T-helper 1 cell treated with Interleukin-12 subunit alpha and Interleukin-12 subunit beta and Interleukin-4 antibody, amounts not matched to agents 30 ng/mL and 1 ng/mL, for 36 hours (primary cell): ENCODE results near the gene MDM1. TPM values are rescaled to one million over a fixed set of nuclear protein-coding genes. Genes with fewer than 3 reads are reported as not detected.

Source experiments
- intact Hi-C: fragments of 100-400 bp; cut with micrococcal nuclease; formaldehyde crosslinking; loops from one replicate; pipeline ENCODE4 v1.15.1; 2024
- total RNA-seq: library from RNA; stranded (reverse); gene quantifications from 2 replicates; pipeline ENCODE4 v1.2.3, GENCODE V29; 2022

Gene MDM1
- total RNA-seq, 1 donor from 2014 or later = 30.6 TPM

DNA sequence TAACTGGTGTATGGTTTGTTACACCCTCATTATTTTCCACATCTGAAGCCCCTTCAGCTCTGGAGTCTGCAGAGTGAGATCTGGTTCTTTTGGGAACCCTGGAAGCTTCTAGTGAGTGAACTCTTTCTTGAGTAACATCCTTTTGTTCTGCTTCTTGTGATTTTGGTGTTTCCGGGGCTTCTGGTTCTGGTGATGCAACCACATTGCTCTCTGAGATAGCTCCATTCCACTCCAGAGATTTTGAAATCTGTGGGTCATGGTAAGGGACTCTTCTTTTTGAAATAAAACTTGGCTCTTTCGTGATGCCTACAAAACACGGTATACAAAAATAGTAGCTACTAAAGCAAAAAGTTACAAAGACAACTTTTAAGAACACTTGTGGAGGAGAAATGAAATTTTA lies 5.4 kb downstream of the MDM1 start:
- intact Hi-C loops = no loop called here

DNA sequence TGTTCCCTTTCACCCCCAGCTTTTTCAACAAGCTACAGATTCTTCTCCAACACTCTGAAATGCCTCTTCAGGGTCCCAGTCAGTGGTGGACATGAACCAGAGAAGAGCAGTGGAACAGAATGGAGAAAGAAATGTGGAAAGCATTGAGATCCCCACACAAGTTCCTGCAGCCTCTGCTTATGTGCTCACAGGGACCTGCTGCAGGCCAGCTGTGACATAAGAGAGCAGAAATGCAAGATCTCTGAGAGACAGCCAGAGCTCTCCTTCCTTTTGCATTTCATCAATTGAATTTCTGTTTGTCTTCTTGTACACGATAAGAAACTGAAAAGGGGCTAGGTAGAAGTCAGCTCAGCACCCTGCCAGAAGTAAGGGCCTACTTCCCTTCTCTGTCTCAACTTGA lies 6.2 kb downstream of the MDM1 start:
- intact Hi-C loops = no loop called here

DNA sequence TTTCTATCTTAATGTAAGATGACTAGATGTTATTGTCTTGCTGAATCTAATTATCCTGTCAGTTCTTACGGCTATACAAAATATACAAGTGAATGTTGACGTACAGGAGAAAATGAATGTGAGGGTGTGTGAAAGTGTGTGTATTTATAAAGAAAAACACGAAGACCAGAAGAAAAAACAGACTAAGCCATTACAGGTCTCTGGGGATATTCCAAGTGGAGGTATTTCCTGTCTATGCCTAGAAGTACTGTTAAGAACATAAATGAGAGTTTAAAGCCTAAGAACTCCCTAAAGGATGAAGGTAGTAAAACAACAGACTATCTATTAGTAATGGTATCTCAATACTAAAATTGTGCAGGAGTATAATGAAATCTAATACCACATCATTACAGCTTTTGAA lies 7.6 kb downstream of the MDM1 start:
- intact Hi-C loops = no loop called here

DNA sequence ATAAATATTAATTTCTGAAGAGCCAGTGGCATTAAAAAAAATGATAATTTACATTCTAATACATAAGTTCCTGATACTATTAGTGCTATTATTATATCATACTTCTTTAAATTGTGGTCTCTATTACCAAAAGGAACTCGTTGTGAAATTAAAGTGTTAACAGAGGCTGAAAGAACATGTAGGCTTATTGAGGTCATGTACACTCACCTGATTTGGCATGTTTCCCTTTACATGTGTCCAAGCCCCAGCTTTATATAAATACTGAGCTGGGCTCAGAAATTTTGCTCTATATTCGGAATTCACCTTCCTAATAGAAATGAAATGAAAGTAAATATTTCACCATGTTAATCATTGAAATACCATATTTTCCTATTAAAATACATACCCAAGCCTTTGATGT lies 11.0 kb downstream of the MDM1 start:
- intact Hi-C loops = no loop called here

DNA sequence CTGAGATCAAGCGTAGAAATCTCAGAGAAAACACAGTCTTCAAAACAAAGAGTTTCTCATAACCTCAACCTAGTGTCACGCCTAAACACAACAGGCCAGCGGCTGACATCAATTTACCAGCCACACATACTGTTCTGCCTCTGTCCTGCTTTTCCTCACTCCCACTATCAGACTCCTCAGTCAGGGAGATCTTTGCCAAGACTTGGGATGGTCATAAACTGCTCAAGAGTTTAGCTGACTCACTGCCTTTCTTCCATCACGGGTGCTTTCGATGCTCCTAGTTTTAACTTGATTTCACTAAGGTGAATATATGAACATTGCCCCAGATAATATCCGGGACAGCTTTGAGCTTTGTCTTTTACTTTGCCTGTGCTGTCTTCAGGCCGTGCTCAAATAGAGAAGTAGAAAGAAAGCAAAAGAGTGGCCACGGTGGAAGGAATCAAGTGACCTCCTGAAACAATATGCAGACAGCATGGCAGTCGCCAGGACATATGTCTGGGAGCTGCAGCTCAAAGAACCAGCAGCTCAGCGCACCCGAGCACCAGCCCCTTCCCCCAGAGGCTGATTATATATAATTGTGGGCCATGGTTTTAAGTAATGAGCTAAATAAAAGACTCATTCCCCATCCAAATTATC lies 12.1 kb downstream of the MDM1 start:
- intact Hi-C loops = no loop called here

DNA sequence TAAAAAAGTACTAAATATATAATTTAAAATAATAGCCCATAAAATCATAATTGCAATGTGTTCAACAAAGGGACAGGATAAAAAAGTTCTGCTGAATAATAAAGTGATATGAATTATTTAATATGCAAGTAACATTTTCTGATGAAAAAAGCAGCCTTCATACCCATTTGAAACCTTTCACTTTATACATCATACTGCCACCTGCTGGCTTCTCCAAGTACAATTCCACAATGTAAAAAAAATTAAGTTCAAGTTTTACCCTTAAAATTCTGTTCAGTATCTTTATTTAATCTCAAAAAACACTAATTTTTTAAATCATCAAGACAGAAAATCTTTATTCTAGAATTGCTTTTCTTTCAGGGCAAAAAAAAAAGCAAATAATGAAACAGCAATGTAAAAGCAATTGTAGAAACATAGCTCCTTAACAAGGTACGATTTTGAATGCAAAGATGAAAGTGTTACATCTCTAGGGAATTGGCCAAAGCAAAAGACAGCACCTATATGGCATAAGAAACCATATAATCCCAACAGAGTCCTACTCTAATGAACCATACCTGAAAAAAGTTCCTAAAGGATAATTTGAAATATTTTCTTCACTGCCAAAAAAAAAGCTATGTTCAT lies 15.0 kb downstream of the MDM1 start:
- intact Hi-C loops = loop anchor here (1.0 to 2.0 kb wide), 9 partner anchors 27 to 962 kb away; no protein-coding TSS in a partner anchor

DNA sequence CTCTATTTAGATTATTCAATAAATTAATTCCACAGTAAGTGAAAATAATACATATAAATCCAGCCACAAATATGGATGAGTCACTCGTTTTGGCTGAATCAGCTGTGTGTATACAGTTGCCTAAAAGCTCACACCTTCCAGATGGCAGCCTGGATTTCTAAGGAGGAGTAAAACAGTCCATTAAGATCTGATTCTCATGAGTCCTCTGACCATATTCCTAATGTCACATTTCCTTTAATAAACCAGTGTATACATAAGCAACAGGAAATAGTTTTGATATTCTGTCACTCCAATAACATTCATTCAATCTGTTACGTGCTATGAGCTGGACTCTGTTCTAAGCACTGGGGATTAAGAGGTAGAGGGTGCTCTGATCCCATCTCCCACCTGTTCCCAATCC lies 21.8 kb downstream of the MDM1 start:
- intact Hi-C loops = no loop called here

DNA sequence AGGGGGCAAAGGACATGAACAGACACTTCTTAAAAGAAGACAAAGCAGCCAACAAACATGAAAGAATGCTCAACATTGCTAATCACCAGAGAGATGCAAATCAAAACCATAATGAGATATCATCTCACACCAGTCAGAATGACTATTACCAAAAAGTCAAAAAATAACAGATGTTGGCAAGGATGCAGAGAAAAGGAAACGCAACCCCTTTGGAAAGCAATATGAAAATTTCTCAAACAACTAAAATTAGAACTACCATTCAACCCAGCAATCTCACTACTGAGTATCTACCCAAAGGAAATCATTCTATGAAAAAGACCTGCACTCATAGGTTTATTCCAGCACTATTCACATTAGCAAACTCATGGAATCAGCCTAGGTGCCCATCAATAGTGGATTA lies 25.6 kb downstream of the MDM1 start:
- intact Hi-C loops = loop anchor here (2.0 kb wide), 1 partner anchor 16 kb away; no protein-coding TSS in a partner anchor

DNA sequence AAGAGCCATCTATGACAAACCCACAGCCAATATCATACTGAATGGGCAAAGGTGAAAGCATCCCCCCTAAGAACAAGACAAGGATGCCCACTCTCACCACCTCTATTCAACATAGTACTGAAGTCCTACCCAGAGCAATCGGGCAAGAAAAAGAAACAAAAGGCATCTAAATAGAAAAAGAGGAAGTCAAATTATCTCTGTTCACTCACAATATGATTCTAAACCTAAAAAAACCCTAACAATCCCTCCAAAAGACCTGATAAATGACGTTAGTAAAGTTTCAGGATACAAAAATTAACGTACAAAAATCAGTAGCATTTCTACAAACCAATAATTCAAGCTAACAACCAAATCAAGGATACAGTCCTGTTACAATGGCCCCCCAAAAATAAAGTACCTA lies 26.9 kb downstream of the MDM1 start:
- intact Hi-C loops = no loop called here

DNA sequence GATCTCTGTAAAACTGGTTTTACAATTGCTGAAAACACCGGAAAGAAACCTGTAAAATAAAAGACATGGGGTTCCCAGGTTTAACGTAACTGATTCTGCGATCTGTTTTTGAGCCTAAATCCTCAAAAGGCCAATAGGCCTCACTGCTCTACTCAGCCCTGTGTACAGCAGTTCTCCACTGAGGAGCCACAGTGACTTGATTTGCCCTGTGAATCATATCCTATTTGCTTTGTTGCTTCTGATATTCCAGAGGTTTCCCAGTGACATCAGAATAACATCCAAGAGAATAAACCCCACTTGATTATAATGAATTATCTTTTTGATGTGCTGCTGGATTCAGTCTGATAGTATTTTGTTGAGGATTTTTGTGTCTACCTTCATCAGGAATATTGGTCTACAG lies 27.5 kb downstream of the MDM1 start:
- intact Hi-C loops = no loop called here

DNA sequence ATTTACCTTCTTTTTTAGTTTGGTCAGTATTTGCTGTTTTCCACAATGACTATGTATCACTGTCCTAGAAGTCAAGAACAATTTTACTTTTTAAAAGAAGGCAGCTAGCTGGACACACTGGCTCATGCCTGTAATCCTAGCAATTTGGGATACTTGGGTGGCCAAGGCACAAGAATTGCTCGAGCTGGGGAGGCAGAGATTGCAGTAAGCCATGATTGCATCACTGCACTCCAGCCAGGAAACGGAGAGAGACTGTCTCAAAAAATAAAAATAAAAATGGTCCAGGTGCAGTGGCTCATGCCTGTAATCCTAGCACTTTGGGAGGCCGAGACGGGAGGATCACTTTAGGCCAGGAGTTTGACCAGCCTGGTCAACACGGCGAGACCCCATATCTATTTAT lies 28.3 kb downstream of the MDM1 start:
- intact Hi-C loops = no loop called here

DNA sequence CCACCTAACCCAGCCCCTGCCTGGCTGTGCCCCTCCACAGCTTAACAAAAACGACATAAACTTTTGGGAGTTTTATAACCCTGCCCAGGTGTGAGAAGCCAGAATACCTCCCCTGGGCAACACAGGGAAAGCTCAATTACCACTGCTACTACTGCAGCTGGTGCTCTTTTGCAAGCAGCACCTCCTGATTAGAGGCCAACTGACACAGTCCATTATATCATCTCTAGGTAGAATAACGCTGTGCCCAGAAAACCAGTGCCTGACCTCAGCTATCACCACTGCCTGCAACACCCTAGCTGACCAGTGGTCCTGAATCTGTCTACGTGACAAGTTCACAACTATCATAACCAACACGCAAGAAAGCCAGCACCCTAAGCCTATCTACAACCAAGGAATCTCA lies 34.2 kb downstream of the MDM1 start:
- intact Hi-C loops = no loop called here

DNA sequence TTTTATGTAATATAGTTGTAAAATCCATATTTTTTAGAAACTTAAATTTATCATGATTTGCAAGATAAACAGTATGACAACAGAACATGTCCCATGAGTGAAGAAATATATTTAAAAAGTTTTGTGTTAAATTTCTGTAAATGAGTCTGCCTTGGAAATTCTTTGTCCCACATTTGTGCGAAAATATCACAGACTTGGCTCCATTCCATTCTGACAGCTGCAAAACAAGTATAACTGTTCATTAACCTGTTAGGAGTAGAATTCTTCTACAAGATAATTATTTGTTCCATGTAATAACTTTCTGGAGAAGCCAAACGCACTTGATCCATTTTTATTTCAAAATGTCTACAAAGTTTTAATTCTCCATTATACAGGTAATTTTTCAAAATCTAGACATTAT lies 37.9 kb downstream of the MDM1 start:
- intact Hi-C loops = loop anchor here (5.0 kb wide), 1 partner anchor 203 kb away; no protein-coding TSS in a partner anchor

DNA sequence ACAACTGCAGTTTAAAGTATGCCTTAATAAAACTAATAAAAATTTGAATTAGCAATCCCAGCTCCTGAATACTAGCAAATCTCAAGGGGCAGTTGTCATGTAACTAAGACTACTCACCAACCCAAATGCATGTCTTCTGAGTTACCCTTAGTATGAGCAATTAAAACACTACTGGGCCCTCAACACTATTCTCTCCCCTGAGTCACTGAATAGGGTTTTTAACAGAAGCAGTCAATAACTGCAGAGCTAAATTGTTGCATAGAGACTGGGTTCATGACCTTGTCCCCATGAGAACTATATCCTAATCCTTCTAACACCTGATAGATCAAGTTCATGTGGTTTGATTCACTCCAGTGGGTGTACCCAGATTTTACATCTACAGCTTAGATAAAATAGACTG lies 38.8 kb downstream of the MDM1 start:
- intact Hi-C loops = loop anchor here (5.0 kb wide), 1 partner anchor 204 kb away; no protein-coding TSS in a partner anchor

DNA sequence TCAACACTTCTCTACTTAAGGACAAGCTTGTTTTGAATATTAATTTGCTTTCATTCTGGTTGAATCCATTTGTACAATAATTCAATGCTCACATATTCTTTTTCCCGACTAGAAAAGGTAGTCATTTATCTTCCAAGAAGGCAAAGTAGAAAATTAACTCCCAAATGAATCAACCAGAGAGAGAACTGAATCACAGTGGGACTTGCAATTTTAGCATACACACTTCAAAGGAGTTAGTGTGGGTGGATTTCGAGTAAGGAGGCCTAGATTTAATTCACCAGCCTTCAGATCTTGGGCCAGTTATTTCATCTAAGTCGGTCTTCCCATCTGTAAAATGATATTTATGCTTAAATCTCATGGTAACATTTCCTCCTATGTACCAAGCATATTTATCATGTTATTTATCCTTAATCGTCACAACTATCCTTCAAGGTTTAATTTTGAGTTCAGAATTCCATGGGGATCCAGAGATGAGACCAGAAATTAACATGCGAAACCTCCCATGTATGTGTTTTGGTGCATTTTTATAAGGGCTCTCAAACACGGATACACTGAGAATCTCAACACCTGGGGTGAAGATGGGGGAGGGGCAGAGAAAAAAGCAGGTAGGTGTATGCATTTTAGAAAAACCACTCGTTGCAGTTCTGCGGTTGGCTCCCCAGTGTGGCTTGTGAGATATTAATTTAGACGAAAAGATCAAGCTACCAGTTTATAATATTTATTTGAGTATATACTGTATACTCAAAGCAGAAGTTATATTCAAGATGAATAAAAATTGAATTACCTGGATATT lies 39.8 kb downstream of the MDM1 start:
- intact Hi-C loops = loop anchor here (5.0 kb wide), 1 partner anchor 205 kb away; no protein-coding TSS in a partner anchor

DNA sequence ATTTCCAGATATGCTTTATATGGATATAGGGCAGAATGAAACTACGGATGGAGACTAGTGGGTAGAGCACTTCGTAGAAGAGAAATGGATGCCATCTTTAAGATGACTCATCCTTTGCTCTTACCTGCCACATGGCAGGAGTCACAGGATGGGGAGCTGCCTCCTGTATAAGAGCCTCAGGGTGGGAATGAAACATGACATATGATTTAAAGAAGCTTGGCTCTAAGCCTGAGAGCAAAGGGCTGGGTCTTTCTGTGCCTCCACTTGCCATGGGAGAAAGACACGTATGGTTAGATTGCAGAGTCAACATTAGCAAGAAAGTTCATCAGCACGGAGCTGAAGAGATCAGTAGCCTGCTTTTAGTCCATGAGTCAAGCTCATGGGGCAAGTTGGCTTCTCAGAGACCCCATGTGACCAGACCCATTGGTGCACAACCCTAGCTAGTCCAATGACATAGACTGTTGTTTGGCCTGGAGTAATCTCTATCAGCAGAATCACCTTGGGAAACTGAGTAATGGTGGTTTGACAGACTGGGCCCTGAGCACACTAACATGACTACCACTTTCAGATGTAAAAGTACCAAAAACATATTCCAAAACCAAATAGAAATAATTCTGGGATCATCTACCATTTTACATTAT lies 40.6 kb downstream of the MDM1 start:
- intact Hi-C loops = loop anchor here (2.0 to 5.0 kb wide), 2 partner anchors 15 to 206 kb away; no protein-coding TSS in a partner anchor

DNA sequence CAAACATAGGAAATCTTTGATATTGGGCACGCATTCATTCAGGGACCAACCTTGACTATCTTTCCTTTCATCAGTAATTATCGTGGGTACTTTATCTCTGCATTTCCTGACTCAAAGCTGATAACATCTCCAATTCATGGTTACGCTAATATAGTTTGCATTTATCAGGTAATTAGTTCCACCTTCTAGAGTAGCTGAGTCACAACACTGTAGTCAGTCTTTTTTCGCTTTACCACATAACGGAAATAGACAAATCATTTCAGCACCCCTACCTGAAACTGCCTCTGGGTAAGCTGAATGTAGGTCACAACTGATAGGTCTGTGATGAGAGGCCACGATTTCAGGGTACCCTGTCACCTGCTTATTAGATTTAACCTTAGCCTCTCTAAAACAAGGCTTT lies 42.0 kb downstream of the MDM1 start:
- intact Hi-C loops = loop anchor here (1.0 to 5.0 kb wide), 9 partner anchors 13 to 207 kb away; partner anchors contain the start of gene MDM1

DNA sequence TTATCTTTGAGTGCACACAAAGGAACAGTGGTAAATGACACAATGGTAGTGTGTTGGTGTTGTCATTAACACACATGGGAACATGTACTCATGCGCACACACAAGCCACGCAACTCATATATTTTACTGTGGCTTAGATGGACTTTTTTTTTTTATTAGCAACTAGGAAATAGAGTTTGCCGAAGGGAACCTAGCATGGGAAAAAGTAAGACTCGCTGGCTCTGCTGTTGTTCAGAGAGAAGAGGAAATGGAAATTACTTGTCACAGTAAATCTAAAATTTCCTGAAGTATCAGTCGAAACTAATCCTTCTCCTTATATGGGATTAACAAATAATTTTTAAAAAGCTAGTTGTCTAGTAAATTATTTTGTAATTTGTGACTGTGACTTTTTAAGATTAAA lies 45.1 kb downstream of the MDM1 start:
- intact Hi-C loops = no loop called here

DNA sequence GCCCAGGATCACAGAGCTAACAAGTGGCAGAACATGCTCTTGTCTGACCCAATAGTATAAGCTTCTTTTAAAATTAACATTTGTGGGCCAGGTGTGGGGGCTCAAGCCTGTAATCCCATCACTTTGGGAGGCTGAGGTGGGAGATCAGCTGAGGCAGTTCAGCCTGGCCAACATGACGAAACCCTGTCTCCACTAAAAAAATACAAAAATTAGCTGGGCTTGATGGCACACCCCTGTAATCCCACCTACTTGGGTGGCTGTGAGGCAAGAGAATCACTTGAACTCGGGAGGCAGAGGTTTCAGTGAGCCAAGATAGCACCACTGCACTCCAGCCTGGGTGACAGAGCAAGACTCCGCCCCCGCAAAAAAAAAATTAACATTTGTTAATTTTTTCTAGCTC lies 45.8 kb downstream of the MDM1 start:
- intact Hi-C loops = no loop called here

DNA sequence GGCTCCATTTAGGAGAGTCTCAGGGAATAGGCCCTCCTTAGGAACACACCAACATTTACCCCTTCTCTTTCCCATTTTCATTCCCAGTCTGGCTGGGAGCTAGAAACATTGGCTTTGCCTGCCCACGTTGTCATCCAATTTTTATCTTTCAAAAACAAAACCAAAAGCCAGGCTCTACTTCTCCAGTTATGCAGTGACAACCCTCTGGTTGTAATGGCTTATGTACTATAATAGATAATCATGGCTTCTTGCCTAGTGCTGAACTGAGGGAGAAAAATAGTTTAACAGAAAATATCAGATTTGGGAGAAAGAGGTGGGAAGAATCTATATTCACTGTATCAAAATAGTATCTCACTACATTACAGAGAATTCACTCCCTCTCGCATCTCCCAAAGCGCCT lies 46.6 kb downstream of the MDM1 start:
- intact Hi-C loops = no loop called here

DNA sequence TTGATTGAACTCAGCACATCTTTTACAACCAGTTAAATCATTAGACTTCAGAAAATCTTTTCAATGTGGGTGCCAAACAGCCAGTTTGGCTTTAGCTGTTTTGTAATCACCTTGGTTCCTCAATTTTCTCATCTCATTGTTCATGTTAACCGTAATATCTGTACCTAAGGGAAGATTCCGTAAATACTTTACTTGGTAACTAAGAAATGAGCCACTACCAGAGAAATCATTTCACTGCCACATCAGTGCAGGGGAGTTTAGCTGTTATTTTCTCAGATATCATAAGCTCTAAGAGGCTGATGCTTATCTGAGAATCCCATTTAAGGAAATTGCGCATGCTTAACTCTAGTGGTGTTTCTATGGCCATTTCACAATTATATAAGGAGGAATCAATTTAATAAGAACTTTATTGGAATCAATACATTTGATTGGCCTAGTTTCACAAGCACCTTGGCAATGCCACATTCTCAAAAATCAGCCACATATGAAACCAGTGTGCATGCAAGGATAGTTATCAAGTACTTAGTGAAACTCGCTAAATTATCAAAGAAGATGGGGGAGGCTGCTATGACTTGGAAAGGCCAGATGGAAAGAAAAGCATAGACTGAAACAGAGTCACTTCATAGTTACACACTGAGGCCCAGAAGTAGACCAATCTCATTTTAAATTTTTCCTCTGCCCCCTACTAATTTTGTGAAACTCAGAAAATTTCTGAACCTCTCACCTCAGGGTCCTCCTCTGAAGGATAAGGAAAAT lies 50.7 kb downstream of the MDM1 start:
- intact Hi-C loops = no loop called here
